GM12878 (cell line): ENCODE data around the gene SEPHS2. TPM values are rescaled to one million over a fixed set of nuclear protein-coding genes. Genes with fewer than 3 reads are reported as not detected.

Experiments used
- BCL11A ChIP-seq: IDR thresholded peaks from 2 replicates; pipeline ENCODE4 v1.6.1; 2011; ENCODE audit warnings: low read depth, low read length
- CHD2 ChIP-seq: IDR thresholded peaks from 2 replicates; pipeline ENCODE4 v1.6.1; 2011; ENCODE audit warnings: low read depth, low read length, improper control_type of control experiment, borderline replicate concordance
- CREB1 ChIP-seq: IDR thresholded peaks from 2 replicates; pipeline ENCODE4 v1.6.1; 2012; ENCODE audit warnings: low read depth, mild to moderate bottlenecking, inconsistent platforms
- FOXM1 ChIP-seq: IDR thresholded peaks from 2 replicates; pipeline ENCODE4 v1.6.1; 2012; ENCODE audit warnings: low read depth, mild to moderate bottlenecking, inconsistent platforms, low read length, moderate library complexity
- GABPA ChIP-seq: IDR thresholded peaks from 2 replicates; pipeline ENCODE4 v1.6.1; 2014; ENCODE audit warnings: antibody characterized with exemption, low read depth, mild to moderate bottlenecking, inconsistent platforms
- HDGF ChIP-seq: fragments of 450-650 bp; IDR thresholded peaks from 2 replicates; pipeline ENCODE4 v1.6.1; 2016; ENCODE audit warnings: antibody characterized with exemption
- IKZF1 ChIP-seq: fragments of 450-650 bp; conservative IDR thresholded peaks from 2 replicates; pipeline ENCODE4 v1.6.1; 2017; ENCODE audit warnings: antibody characterized with exemption, mild to moderate bottlenecking
- KLF5 ChIP-seq: fragments of 450-650 bp; IDR thresholded peaks from 2 replicates; pipeline ENCODE4 v1.6.1; 2014; ENCODE audit warnings: mild to moderate bottlenecking; ENCODE audit not compliant: partially characterized antibody
- RELA ChIP-seq: fragments of 450-650 bp; IDR thresholded peaks from 2 replicates; pipeline ENCODE4 v1.8.0; 2014; ENCODE audit warnings: borderline replicate concordance; ENCODE audit not compliant: partially characterized antibody
- RFX5 ChIP-seq: IDR thresholded peaks from 2 replicates; pipeline ENCODE4 v1.6.1; 2011; ENCODE audit warnings: low read depth, low read length, improper control_type of control experiment
- SRF ChIP-seq, 2 experiments: IDR thresholded peaks; 2 replicates each; pipeline ENCODE4 v1.6.1; 2011; ENCODE audit warnings: low read depth in 2 of 2, low read length in 2 of 2, mild to moderate bottlenecking in 1 of 2, moderate library complexity in 1 of 2
- STAT1 ChIP-seq: fragments of 450-650 bp; conservative IDR thresholded peaks from 2 replicates; pipeline ENCODE4 v1.6.1; 2014; ENCODE audit warnings: antibody characterized with exemption, mild to moderate bottlenecking
- ZNF207 ChIP-seq: fragments of 450-650 bp; IDR thresholded peaks from 2 replicates; pipeline ENCODE4 v1.6.1; 2014; ENCODE audit warnings: antibody characterized with exemption, mild to moderate bottlenecking, borderline replicate concordance
- ZZZ3 ChIP-seq: IDR thresholded peaks from 2 replicates; pipeline ENCODE4 v1.6.1; 2011; ENCODE audit warnings: low read depth; ENCODE audit not compliant: control insufficient read depth, insufficient read length
- polyA plus RNA-seq, 11 experiments: library from polyadenylated mRNA; depleted of rRNA in 4 of 11; unstranded in 6 of 11; stranded (reverse) in 5 of 11; fragments of >200 nt; fragmentation: Nextera tagmentation in 4 of 11; fragmentation: Illumina TruSeq in 1 of 11; extraction: Ambion mirVana in 4 of 11; extraction: Trizol in 1 of 11; gene quantifications; 1 replicate in 1 of 11; 2 replicates in 10 of 11; pipeline versions ENCODE4 v1.2.1 to v1.2.3, GENCODE V29; 2011 to 2016; ENCODE audit warnings: inconsistent platforms in 2 of 11, missing spikeins in 2 of 11, low read depth in 1 of 11
- total RNA-seq, 4 experiments: library from RNA; depleted of rRNA in 3 of 4; stranded (reverse); fragments of >200 nt in 3 of 4; fragmentation: Illumina TruSeq in 1 of 4; extraction: Trizol in 1 of 4; gene quantifications; 2 replicates each; pipeline versions ENCODE4 v1.2.1 to v1.2.3, GENCODE V29; 2013 to 2021
- TF ChIP-seq, protein P1 (sequence below): fragments of 450-650 bp; IDR thresholded peaks from 2 replicates; pipeline ENCODE4 v1.6.1; 2016; ENCODE audit warnings: mild to moderate bottlenecking
- TF ChIP-seq, protein P2 (sequence below): fragments of 450-650 bp; IDR thresholded peaks from 2 replicates; pipeline ENCODE4 v1.6.1; 2017; ENCODE audit warnings: mild to moderate bottlenecking, moderate library complexity
- TF ChIP-seq, protein P3 (sequence below): fragments of 450-650 bp; IDR thresholded peaks from 2 replicates; pipeline ENCODE4 v1.6.1; 2016; ENCODE audit warnings: mild to moderate bottlenecking
- TF ChIP-seq, protein P4 (sequence below): IDR thresholded peaks from 2 replicates; pipeline ENCODE4 v1.6.1; 2012; ENCODE audit warnings: low read depth, low read length, improper control_type of control experiment
- TF ChIP-seq, protein P5 (sequence below): IDR thresholded peaks from 2 replicates; pipeline ENCODE4 v1.6.1; 2011; ENCODE audit warnings: mild to moderate bottlenecking, low read depth, low read length, moderate library complexity; ENCODE audit not compliant: insufficient replicate concordance

The SEPHS2 gene
- total and polyA plus RNA-seq, 10 of the 15 experiments (the other 5 are each of a cell fraction or from before 2014, with no cell fraction given) = 21.6 to 99.8 (median 72.9) TPM

GRCh38 chr16:30458561-30459394 is 13.1 kb upstream of the SEPHS2 start (continued):
- TF ChIP-seq, protein P1, sequence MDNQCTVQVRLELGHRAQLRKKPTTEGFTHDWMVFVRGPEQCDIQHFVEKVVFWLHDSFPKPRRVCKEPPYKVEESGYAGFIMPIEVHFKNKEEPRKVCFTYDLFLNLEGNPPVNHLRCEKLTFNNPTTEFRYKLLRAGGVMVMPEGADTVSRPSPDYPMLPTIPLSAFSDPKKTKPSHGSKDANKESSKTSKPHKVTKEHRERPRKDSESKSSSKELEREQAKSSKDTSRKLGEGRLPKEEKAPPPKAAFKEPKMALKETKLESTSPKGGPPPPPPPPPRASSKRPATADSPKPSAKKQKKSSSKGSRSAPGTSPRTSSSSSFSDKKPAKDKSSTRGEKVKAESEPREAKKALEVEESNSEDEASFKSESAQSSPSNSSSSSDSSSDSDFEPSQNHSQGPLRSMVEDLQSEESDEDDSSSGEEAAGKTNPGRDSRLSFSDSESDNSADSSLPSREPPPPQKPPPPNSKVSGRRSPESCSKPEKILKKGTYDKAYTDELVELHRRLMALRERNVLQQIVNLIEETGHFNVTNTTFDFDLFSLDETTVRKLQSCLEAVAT = peak; percentile 97
- peak; percentile 100 for TF ChIP-seq IKZF1
- TF ChIP-seq GABPA = no peak
- TF ChIP-seq, protein P2, sequence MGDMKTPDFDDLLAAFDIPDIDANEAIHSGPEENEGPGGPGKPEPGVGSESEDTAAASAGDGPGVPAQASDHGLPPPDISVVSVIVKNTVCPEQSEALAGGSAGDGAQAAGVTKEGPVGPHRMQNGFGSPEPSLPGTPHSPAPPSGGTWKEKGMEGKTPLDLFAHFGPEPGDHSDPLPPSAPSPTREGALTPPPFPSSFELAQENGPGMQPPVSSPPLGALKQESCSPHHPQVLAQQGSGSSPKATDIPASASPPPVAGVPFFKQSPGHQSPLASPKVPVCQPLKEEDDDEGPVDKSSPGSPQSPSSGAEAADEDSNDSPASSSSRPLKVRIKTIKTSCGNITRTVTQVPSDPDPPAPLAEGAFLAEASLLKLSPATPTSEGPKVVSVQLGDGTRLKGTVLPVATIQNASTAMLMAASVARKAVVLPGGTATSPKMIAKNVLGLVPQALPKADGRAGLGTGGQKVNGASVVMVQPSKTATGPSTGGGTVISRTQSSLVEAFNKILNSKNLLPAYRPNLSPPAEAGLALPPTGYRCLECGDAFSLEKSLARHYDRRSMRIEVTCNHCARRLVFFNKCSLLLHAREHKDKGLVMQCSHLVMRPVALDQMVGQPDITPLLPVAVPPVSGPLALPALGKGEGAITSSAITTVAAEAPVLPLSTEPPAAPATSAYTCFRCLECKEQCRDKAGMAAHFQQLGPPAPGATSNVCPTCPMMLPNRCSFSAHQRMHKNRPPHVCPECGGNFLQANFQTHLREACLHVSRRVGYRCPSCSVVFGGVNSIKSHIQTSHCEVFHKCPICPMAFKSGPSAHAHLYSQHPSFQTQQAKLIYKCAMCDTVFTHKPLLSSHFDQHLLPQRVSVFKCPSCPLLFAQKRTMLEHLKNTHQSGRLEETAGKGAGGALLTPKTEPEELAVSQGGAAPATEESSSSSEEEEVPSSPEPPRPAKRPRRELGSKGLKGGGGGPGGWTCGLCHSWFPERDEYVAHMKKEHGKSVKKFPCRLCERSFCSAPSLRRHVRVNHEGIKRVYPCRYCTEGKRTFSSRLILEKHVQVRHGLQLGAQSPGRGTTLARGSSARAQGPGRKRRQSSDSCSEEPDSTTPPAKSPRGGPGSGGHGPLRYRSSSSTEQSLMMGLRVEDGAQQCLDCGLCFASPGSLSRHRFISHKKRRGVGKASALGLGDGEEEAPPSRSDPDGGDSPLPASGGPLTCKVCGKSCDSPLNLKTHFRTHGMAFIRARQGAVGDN = peak; percentile 97
- peak; percentile 100 for TF ChIP-seq BCL11A
- TF ChIP-seq HDGF = peak; percentile 87
- peak; percentile 100 for TF ChIP-seq FOXM1
- TF ChIP-seq, protein P3, sequence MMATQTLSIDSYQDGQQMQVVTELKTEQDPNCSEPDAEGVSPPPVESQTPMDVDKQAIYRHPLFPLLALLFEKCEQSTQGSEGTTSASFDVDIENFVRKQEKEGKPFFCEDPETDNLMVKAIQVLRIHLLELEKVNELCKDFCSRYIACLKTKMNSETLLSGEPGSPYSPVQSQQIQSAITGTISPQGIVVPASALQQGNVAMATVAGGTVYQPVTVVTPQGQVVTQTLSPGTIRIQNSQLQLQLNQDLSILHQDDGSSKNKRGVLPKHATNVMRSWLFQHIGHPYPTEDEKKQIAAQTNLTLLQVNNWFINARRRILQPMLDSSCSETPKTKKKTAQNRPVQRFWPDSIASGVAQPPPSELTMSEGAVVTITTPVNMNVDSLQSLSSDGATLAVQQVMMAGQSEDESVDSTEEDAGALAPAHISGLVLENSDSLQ = peak; percentile 80
- no peak for TF ChIP-seq ZZZ3
- TF ChIP-seq CHD2 = peak; percentile 92
- TF ChIP-seq RELA = peak; percentile 58
- 0 out of 2 replicates have a peak, but pooled peaks have one; percentile 27 for TF ChIP-seq STAT1
- peak; percentile 90 for TF ChIP-seq KLF5
- TF ChIP-seq ZNF207 = no peak
- peak; percentile 71; the same call in 1 of the 2 replicates for TF ChIP-seq CREB1
- TF ChIP-seq RFX5 = no peak
- TF ChIP-seq, protein P4, sequence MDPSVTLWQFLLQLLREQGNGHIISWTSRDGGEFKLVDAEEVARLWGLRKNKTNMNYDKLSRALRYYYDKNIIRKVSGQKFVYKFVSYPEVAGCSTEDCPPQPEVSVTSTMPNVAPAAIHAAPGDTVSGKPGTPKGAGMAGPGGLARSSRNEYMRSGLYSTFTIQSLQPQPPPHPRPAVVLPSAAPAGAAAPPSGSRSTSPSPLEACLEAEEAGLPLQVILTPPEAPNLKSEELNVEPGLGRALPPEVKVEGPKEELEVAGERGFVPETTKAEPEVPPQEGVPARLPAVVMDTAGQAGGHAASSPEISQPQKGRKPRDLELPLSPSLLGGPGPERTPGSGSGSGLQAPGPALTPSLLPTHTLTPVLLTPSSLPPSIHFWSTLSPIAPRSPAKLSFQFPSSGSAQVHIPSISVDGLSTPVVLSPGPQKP = peak; percentile 48; the same call in 1 of the 2 replicates
- TF ChIP-seq SRF (IDR thresholded peaks at IDR 0.05; ENCODE audit: low read depth in 2 of 2, low read length in 2 of 2) = no peak
- TF ChIP-seq, protein P5, sequence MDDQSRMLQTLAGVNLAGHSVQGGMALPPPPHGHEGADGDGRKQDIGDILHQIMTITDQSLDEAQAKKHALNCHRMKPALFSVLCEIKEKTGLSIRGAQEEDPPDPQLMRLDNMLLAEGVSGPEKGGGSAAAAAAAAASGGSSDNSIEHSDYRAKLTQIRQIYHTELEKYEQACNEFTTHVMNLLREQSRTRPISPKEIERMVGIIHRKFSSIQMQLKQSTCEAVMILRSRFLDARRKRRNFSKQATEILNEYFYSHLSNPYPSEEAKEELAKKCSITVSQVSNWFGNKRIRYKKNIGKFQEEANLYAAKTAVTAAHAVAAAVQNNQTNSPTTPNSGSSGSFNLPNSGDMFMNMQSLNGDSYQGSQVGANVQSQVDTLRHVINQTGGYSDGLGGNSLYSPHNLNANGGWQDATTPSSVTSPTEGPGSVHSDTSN = peak; percentile 72
